ENCODE measurements around the gene CETN3. TPM values are rescaled to one million over a fixed set of nuclear protein-coding genes. Genes with fewer than 3 reads are reported as not detected.

The CETN3 gene
- total RNA-seq, 1 experiment from 2014 or later = 28.5 TPM

DNA sequence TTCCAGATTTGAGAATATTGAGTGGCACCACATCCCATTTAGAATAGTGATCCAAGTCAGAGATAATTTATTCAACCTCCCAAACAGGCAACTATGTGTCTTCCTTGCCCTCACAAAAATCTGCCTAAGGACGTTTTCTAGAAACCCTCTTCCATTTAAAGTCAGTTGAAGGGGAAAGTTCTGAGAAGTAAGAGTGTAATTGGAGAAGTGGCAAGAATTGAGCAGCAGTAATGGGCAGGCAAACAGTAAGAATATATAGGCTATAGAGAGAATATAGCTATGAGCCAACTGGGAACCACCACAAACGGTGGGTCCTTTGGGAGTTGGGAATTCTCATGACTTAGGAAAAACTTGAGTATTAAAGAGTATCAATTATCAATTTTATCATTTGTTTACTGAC lies 31.1 kb upstream of the CETN3 start:
- no peaks in the 10 kb centered on the region for H3K36me3 ChIP-seq (ENCODE audit: low read depth, low read length)
- peaks cover 5% of the 10 kb centered on the region; the same call in 1 of the 2 replicates for H3K4me1 ChIP-seq (ENCODE audit: insufficient read depth, low read length)
- H2AFZ ChIP-seq (ENCODE audit: low read length) = peak overlapping the region; percentile 86
- no peaks in the 10 kb centered on the region for H3K27me3 ChIP-seq (ENCODE audit: low read length)
- H3K4me2 ChIP-seq (ENCODE audit: low read length) = no peak overlapping the region; the same call in 1 of the 2 replicates
- no peak overlapping the region for H3K27ac ChIP-seq (ENCODE audit: low read length)
- ATAC-seq (peak; percentile 27; the same call in 1 of the 2 replicates), DNase-seq (no peak)
- BruUV-seq (replicated peaks) = no TSS peak
- H3F3A ChIP-seq (ENCODE audit: low read length, unreplicated experiment) = no peaks in the 10 kb centered on the region
- intact Hi-C loops (cut with micrococcal nuclease) = no loop called here
- ChIA-PET POLR2A (ENCODE audit: unreplicated experiment) (no interaction called here), CTCF (no interaction called here)
- H3K9me2 ChIP-seq (replicated peaks; ENCODE audit: low read length) = no peaks in the 10 kb centered on the region
- H3K4me3 ChIP-seq (ENCODE audit: low read length) = no peak overlapping the region
- H3K9ac ChIP-seq (ENCODE audit: low read length) = no peak overlapping the region
- TF ChIP-seq, protein P1, sequence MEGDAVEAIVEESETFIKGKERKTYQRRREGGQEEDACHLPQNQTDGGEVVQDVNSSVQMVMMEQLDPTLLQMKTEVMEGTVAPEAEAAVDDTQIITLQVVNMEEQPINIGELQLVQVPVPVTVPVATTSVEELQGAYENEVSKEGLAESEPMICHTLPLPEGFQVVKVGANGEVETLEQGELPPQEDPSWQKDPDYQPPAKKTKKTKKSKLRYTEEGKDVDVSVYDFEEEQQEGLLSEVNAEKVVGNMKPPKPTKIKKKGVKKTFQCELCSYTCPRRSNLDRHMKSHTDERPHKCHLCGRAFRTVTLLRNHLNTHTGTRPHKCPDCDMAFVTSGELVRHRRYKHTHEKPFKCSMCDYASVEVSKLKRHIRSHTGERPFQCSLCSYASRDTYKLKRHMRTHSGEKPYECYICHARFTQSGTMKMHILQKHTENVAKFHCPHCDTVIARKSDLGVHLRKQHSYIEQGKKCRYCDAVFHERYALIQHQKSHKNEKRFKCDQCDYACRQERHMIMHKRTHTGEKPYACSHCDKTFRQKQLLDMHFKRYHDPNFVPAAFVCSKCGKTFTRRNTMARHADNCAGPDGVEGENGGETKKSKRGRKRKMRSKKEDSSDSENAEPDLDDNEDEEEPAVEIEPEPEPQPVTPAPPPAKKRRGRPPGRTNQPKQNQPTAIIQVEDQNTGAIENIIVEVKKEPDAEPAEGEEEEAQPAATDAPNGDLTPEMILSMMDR (conservative IDR thresholded peaks at IDR 0.05; ENCODE audit: low read depth, low read length) = no peak
- TF ChIP-seq EZH2 (IDR thresholded peaks at IDR 0.05; ENCODE audit: low read length, unreplicated experiment) (no peak), EZH2phosphoT487 (IDR thresholded peaks at IDR 0.05; ENCODE audit: borderline replicate concordance, low read length) (no peak)
- no peaks in the 10 kb centered on the region for H3K9me3 ChIP-seq (ENCODE audit: low read length)
- H3K79me2 ChIP-seq (ENCODE audit: low read length) = no peaks in the 10 kb centered on the region
- H4K20me1 ChIP-seq (ENCODE audit: low read length) = no peaks in the 10 kb centered on the region

- Histone ChIP-seq H3K4me2 (ENCODE audit: low read length) (no peak overlapping the region), H3K27me3 (ENCODE audit: low read length) (no peaks in the 10 kb centered on the region), H3K9me2 (replicated peaks; ENCODE audit: low read length) (no peaks in the 10 kb centered on the region), H3K4me1 (ENCODE audit: insufficient read depth, low read length) (peaks cover 5% of the 10 kb centered on the region; the same call in 1 of the 2 replicates), H3K9ac (ENCODE audit: low read length) (no peak overlapping the region), H3K27ac (ENCODE audit: low read length) (no peak overlapping the region), H3K4me3 (ENCODE audit: low read length) (no peak overlapping the region), H3K79me2 (ENCODE audit: low read length) (no peaks in the 10 kb centered on the region), H3K9me3 (ENCODE audit: low read length) (no peaks in the 10 kb centered on the region), H3F3A (ENCODE audit: low read length, unreplicated experiment) (no peaks in the 10 kb centered on the region), H2AFZ (ENCODE audit: low read length) (no peak overlapping the region), H3K36me3 (ENCODE audit: low read depth, low read length) (no peaks in the 10 kb centered on the region), H4K20me1 (ENCODE audit: low read length) (no peaks in the 10 kb centered on the region)
- BruUV-seq (replicated peaks) = no TSS peak
- DNase-seq (no peak), ATAC-seq (no peak)
- intact Hi-C loops (cut with micrococcal nuclease) = loop anchor here (2.0 to 10.0 kb wide), 2 partner anchors 37 to 1713 kb away; partner anchors contain the start of genes MBLAC2 and POLR3G
- TF ChIP-seq, protein P1 (conservative IDR thresholded peaks at IDR 0.05; ENCODE audit: low read depth, low read length) = no peak
- no peak for TF ChIP-seq EZH2phosphoT487 (IDR thresholded peaks at IDR 0.05; ENCODE audit: borderline replicate concordance, low read length)
- no peak for TF ChIP-seq EZH2 (IDR thresholded peaks at IDR 0.05; ENCODE audit: low read length, unreplicated experiment)
- POLR2A ChIA-PET (ENCODE audit: unreplicated experiment) = no interaction called here
- CTCF ChIA-PET = interaction anchor here (1.1 to 2.8 kb wide), 2 partner anchors 92 to 166 kb away, joined by 3 to 21 read pairs; no protein-coding TSS in a partner anchor
These were observed 28.5 kb upstream of the CETN3 start for GRCh38 chr5:90438100-90438499.

- intact Hi-C loops (cut with micrococcal nuclease) = loop anchor here (2.0 to 10.0 kb wide), 2 partner anchors 37 to 1713 kb away; partner anchors contain the start of genes MBLAC2 and POLR3G
- Histone ChIP-seq H3K9me2 (replicated peaks; ENCODE audit: low read length) (no peaks in the 10 kb centered on the region), H3K4me2 (ENCODE audit: low read length) (no peak overlapping the region), H3K4me3 (ENCODE audit: low read length) (no peak overlapping the region), H3K4me1 (ENCODE audit: insufficient read depth, low read length) (peaks cover 5% of the 10 kb centered on the region; the same call in 1 of the 2 replicates), H3K9ac (ENCODE audit: low read length) (no peak overlapping the region), H3K27me3 (ENCODE audit: low read length) (no peaks in the 10 kb centered on the region), H3F3A (ENCODE audit: low read length, unreplicated experiment) (no peaks in the 10 kb centered on the region), H3K79me2 (ENCODE audit: low read length) (no peaks in the 10 kb centered on the region), H2AFZ (ENCODE audit: low read length) (no peak overlapping the region), H4K20me1 (ENCODE audit: low read length) (no peaks in the 10 kb centered on the region), H3K9me3 (ENCODE audit: low read length) (no peaks in the 10 kb centered on the region), H3K36me3 (ENCODE audit: low read depth, low read length) (no peaks in the 10 kb centered on the region), H3K27ac (ENCODE audit: low read length) (no peak overlapping the region)
- ChIA-PET CTCF (interaction anchor here (1.1 to 2.8 kb wide), 2 partner anchors 93 to 167 kb away, joined by 3 to 21 read pairs; no protein-coding TSS in a partner anchor), POLR2A (ENCODE audit: unreplicated experiment) (interaction anchor here (0.6 kb wide), 1 partner anchor 93 kb away, joined by 3 read pairs; no protein-coding TSS in a partner anchor)
- ATAC-seq (no peak), DNase-seq (no peak)
- TF ChIP-seq, protein P1 (conservative IDR thresholded peaks at IDR 0.05; ENCODE audit: low read depth, low read length) = no peak
- no peak for TF ChIP-seq EZH2phosphoT487 (IDR thresholded peaks at IDR 0.05; ENCODE audit: borderline replicate concordance, low read length)
- TF ChIP-seq EZH2 (IDR thresholded peaks at IDR 0.05; ENCODE audit: low read length, unreplicated experiment) = no peak
- BruUV-seq (replicated peaks) = no TSS peak
These were observed 28.1 kb upstream of the CETN3 start for GRCh38 chr5:90437663-90438062.

Data from PC-3 (cell line).